SK-N-DZ (cell line): Measurements from ENCODE around the gene AEBP1.

ENCODE experiments used
- DNase-seq: peaks from one replicate; pipeline ENCODE4 v3.0.0-alpha.2; 2015; ENCODE audit warnings: low spot score

AEBP1 gene

DNA sequence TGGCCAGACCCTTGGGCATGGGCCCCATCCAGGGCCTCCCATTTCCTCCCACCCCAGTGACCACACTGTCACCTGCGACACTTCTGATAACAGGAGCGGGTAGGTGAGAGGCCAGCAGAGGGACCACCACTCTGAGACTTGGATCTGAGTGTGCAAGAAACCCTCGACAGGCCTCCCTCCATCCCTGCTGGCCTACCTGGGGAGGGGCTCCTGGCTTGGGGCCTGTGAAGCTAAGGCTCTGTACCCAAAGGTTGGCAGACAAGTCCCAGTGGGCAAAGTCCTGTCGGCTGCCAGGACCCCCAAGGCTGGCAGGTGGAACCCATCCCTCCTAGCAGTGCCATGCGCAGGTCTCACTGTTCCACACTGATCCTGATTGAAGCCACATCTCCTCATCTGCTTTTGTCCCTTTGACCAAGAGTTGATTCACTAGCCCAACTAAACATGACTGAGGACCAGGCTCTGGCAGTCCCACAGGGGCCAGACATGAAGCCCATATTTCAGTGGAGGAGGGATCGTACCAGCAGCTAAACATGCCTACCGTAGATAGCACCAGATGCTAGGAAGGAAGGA, 37.6 kb upstream of the AEBP1 start:
- no peak for DNase-seq

- DNase-seq, result peak; percentile 43
These were observed 36.8 kb upstream of the AEBP1 start for GRCh38 chr7:44067064-44067951.

DNA sequence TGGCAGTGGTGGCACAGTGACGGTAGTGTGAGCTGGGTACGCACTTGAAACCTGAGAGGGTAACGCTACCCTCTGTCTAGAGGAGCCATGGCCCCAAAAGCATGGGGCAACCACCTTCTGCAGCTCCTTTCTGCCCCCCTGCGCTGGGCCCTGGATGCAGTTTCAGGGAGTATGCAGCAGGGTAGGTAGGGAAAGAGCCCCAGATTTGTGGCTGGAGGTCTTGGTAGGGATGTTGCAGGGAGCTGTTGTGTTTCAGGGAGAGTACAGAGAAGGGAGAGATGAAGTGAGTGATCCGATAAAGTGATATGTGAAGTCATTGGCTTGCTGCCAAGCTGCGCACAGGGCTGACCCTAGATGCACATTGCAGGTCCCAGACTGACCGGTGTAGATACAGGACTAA, 36.1 kb upstream of the AEBP1 start:
- DNase-seq, result peak; percentile 61

DNA sequence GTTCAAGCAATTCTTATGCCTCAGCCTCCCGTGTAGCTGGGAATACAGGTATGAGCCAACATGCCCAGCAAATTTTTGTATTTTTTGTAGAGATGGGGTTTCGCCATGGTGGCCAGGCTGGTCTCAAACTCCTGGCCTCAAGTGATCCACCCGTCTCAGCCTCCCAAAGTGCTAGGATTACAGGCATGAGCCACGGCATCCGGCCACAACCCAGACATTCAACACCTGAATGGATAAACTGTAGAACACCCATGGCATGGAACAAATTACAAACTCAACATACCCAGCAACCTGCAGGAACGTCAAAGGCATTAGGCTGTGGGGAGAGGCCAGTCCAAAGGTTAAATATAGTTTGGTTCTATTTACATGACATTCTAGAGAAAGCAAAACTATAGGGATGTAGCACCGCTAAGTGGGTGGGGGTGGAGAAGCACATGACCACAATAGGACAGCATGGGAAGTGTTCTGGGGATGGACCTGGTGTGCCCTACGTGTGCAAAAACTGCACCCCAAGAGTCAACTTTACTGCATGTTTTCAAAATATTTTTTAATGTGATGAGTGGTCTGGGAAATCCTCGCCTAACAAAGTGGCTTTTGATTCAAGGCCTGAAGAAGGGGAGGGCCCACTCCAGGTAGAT, 32.3 kb upstream of the AEBP1 start:
- DNase-seq, result no peak

DNA sequence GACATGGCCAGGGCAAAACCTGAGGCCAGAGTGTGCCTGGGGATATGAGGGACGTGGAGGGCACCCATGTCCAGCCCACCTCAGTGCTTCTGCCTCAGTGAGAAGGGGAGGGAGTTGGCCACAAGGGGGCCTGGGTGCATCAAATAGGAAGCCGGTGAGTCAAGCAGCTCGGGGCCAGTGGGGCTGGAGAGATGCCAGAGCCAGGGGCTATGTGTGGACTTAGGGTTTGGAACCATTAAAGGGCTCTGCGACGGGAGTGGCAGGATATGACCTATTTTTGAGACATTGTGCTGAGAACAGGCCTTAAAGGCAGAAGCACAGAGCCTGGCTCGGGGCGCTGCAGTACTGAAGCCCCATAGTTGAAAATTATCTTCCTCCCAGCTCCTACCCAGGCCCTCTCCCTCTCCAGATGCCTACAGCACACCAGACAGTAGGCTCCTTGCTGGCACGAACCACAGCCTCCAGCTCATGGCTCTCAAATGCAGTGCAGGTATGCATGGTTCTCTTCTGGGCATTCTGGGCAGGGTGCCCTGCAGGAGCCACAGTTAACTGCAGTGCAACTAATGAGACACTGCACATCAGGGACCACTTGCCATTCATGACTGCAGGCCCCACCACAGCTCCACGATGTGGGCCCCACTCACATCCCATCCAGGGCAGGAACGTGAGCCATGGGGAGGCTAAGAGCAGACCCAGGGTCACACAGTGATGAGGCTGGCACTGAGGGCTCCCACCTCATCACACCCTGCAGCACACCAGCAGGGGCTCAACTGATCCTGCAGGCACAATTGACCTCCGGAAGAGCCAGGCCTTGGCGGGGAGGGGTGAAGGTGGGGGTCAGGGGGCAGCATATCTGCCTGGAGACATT, 31.5 kb upstream of the AEBP1 start:
- peak; percentile 68 for DNase-seq

DNA sequence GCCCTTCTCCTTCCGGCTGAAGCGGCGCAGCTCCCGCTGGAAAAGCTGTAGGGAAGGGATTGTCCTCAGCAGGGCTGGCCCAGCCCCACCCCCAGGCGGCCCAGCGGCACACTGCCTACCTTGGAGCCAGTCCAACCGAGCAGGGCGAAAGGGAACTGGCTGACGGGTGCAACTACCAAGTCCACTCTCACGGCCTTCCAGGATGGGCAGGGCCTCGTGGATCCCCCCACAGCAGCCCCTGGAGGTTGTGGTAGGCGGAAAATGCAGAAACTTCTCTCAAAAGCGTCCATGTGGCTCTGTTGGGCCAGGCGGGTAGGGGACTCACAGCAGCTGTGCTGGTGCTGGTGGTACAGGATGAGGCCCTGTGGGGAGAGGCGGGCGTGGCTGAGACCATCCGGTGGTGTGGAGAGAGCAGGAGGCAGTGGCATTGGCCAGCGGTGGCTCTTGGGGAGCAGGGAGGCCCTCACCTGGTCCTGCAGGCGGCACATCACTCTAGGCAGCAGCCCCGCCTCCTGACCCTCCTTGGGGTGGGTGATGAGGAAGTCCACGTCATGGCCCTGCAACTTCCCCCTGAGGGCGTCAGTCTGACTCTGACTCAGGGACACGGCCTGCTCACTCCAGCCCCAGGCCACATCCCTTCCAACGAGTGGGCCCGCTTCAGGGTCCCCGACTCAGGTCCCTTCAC, 30.3 kb upstream of the AEBP1 start:
- DNase-seq, result no peak

DNA sequence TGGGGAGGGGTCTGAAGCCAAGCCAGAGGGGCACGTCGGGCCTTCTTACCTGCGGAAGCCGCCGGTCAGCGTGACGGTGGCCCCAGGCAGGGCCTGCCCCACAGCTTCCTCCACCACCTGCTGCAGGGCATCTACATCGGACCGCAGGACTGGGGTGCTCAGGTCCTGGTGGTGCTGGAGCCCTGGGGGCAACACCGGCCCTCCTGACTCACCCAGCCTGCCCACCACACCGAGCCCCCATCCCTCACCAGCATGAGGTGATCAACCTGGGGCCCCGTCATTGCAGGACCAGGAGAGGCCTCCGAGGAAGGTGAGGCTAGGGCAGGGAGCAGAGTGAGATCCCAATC, 29.8 kb upstream of the AEBP1 start:
- DNase-seq, result no peak

- no peak for DNase-seq
These were observed 28.7 kb upstream of the AEBP1 start for GRCh38 chr7:44075296-44076075.

- DNase-seq, result no peak
These were observed 27.8 kb upstream of the AEBP1 start for GRCh38 chr7:44076101-44076895.

DNA sequence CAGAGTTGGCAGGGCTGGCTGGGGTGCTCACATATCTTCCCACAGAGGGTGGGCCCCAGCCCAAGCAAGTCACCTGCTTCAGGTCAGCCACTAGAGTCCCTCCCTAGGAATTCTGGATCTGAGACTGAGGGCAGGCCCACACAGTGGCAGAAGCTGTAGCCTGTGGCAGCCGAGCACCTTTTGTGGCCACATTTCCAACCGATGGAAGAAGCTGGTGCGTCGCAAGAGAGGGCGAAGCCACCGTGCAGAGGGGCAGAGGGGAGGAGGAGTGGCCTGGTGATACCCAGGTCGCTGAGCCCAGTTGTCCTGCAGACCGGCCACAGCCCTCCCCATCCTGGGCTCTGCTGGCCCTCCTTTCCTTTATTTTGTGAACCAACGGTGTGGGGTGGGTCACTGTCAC, 27.1 kb upstream of the AEBP1 start:
- DNase-seq, result no peak

DNA sequence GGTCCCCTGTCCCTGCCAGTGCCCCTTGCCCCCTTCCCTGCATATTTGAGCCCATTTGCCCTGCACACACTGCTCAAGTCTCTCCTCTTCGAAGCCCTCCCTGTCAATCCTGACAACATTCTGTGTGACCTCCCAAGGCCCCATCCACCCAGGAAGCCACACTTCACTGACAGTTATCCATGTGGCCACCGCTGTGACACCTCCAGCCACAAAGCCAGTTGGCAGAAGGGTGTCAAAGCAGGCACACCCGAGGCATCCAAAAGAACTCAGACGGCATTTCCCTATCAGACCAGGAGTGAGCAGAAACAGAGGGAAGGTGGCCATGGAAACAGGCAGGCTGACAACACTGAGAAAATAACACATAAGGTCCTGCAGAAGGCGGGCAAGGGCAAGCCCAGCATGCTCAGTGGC, 26.5 kb upstream of the AEBP1 start:
- no peak for DNase-seq

DNA sequence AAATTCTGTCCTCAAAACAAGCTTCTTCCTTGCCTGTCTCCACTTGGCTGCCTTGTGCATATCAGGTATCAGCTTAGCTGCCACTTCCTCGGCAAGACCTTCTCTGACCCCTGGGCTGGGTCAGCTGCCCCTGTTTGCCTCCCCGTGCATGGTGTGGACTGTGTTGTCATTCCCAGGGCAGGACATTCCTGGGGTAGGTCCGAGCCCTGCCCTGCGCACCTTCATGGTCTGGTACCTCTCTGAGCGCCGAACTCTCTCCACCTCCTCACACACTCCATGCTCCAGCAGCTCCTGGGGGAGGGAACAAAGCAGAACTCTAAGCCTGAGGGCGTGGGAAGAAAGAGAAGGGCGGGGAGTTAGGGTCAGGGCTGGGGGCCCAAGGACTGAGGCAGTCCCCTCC, 25.6 kb upstream of the AEBP1 start:
- no peak for DNase-seq

- no peak for DNase-seq
These were observed 24.7 kb upstream of the AEBP1 start for GRCh38 chr7:44079331-44080021.

DNA sequence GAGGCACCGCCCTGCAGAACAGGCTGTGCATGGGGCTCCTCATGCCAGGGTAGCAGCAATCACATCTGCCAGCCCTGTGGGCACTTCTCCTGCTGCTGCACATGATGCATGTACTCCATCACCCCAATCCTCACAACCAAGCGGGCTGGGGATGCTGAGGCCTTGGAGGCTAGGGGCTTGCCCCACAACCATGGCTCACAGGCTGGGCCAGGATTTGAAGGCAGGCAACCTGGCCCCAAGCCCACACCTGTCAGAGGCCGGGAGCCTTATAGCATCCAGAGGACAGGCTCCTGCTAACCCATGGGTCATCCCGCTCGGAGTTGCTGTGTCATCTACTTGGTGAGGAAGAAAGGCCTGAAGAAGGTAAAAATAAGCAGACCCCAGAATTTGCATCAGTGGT, 24.0 kb upstream of the AEBP1 start:
- no peak for DNase-seq

DNA sequence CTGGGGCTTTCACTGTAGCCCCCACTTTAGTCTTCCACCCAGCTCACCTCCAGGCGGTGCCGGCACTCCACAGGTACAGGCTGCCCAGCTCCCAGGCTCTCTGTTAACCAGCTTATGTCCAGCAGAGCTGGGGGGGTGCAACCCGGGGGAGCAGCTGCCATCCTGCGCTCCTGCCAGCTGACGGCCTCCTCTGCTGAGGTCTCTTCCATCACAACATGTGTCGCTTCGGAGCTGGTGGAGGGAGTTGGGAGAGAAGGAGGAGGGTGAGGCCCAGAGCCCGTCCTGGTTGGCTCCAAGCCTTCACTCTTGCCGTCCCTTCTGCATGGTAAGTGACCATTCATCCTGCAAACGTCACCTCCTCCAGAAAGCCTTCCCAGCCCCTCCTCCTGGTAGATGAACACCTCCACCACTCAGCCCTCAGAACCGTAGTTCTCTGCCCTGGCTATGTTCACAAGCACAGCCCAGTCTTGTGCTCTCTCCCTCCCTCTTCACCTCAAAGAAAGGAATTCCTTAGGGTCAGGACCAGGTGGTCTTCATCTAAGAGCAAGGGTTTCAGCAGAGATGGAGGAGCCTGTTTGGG, 23.4 kb upstream of the AEBP1 start:
- DNase-seq, result no peak

- no peak for DNase-seq
These were observed 22.8 kb upstream of the AEBP1 start for GRCh38 chr7:44081266-44081748.

- DNase-seq, result peak; percentile 99
These were observed 21.5 kb upstream of the AEBP1 start for GRCh38 chr7:44082541-44083207.

- no peak for DNase-seq
These were observed 20.3 kb upstream of the AEBP1 start for GRCh38 chr7:44083796-44084195.
